ENCODE data around the gene THBS1.

Gene THBS1

GRCh38 chr15:39589815-39590644 is 9.2 kb downstream of the THBS1 start:
- DNase-seq: no peak

GRCh38 chr15:39591141-39591895 is 10.4 kb downstream of the THBS1 start:
- no peak for DNase-seq

GRCh38 chr15:39591896-39592315 is 11.0 kb downstream of the THBS1 start:
- no peak for DNase-seq

- DNase-seq: no peak
Observed at GRCh38 chr15:39592500-39592899, 11.6 kb downstream of the THBS1 start.

GRCh38 chr15:39593071-39593655 is 12.3 kb downstream of the THBS1 start:
- DNase-seq: no peak

GRCh38 chr15:39593656-39594445 is 13.0 kb downstream of the THBS1 start:
- peak; percentile 72 for DNase-seq

GRCh38 chr15:39594446-39595337 is 13.8 kb downstream of the THBS1 start:
- no peak for DNase-seq

- DNase-seq: no peak
Observed at GRCh38 chr15:39595338-39596221, 14.7 kb downstream of the THBS1 start.

GRCh38 chr15:39596358-39597051 is 15.6 kb downstream of the THBS1 start:
- no peak for DNase-seq

- no peak for DNase-seq
Observed at GRCh38 chr15:39597336-39597735, 16.5 kb downstream of the THBS1 start.

GRCh38 chr15:39597751-39598185 is 16.9 kb downstream of the THBS1 start:
- DNase-seq: no peak

- no peak for DNase-seq
Observed at GRCh38 chr15:39598186-39598850, 17.4 kb downstream of the THBS1 start.

- DNase-seq: no peak
Observed at GRCh38 chr15:39598958-39599845, 18.3 kb downstream of the THBS1 start.

- no peak for DNase-seq
Observed at GRCh38 chr15:39599871-39600270, 19.0 kb downstream of the THBS1 start.

- no peak for DNase-seq
Observed at GRCh38 chr15:39602143-39602542, 21.3 kb downstream of the THBS1 start.

- DNase-seq: no peak
Observed at GRCh38 chr15:39605146-39605545, 24.3 kb downstream of the THBS1 start.

GRCh38 chr15:39608185-39609139 is 27.6 kb downstream of the THBS1 start:
- no peak for DNase-seq

Measured in activated effector memory CD4-positive, alpha-beta T cell treated with anti-CD3 and anti-CD28 coated beads, Interleukin-2, amount 50 U/mL, for 16 hours (primary cell).